Posterior vena cava (tissue), 2 donors: ENCODE results near the gene TTLL8. TPM values are rescaled to one million over a fixed set of nuclear protein-coding genes. Genes with fewer than 3 reads are reported as not detected.
A peak's percentile ranks its signal among the peaks of the same experiment; 100 is the strongest.

Source experiments
- DNase-seq: peaks from one replicate; pipeline ENCODE4 v3.0.0-alpha.2; 2020; ENCODE audit warnings: low spot score
- intact Hi-C, 2 donors: fragments of 100-400 bp; cut with DNase I; formaldehyde crosslinking; loops; one replicate each; pipeline versions ENCODE4 v1.14.1 to v1.14.2; 2022 to 2023
- total RNA-seq, 2 donors: library from RNA; stranded (reverse); fragmentation: NEBNext Ultra II Directional; extraction: Animal tissue kit (Norgen Biotek cat#: 25700); gene quantifications; one replicate each; pipeline ENCODE4 v1.2.1, GENCODE V29; 2021
- donor health status: DM: yes; HTN: yes; CAD: no.
- donor health status: DM: yes; HTN: yes; CAD: no.

Gene TTLL8
- total RNA-seq, 2 donors from 2014 or later = not detected

GRCh38 chr22:50012211-50013181 lies 45.6 kb downstream of the TTLL8 start, which contains the start of gene IL17REL:
IL17REL (minus strand) TSS chr22:50012765; CDS start chr22:50012646, 119 bp downstream.
- DNase-seq = peak; percentile 80
- intact Hi-C loops = loop anchor here in 1 of 2 donors (5.0 kb wide), 1 partner anchor 80 kb away; no protein-coding TSS in a partner anchor

- intact Hi-C loops = loop anchor here in 1 of 2 donors (5.0 kb wide), 1 partner anchor 79 kb away; no protein-coding TSS in a partner anchor
- peak; percentile 63 for DNase-seq
Measured at GRCh38 chr22:50011447-50012210, 46.5 kb downstream of the TTLL8 start.

- peak; percentile 64 for DNase-seq
- intact Hi-C loops = loop anchor here in 1 of 2 donors (5.0 kb wide), 1 partner anchor 79 kb away; no protein-coding TSS in a partner anchor
Measured at GRCh38 chr22:50010676-50011446, 47.2 kb downstream of the TTLL8 start.

GRCh38 chr22:50009765-50010675 lies 48.1 kb downstream of the TTLL8 start:
- intact Hi-C loops = loop anchor here in 1 of 2 donors (5.0 kb wide), 1 partner anchor 78 kb away; no protein-coding TSS in a partner anchor
- DNase-seq = peak; percentile 86

DNA sequence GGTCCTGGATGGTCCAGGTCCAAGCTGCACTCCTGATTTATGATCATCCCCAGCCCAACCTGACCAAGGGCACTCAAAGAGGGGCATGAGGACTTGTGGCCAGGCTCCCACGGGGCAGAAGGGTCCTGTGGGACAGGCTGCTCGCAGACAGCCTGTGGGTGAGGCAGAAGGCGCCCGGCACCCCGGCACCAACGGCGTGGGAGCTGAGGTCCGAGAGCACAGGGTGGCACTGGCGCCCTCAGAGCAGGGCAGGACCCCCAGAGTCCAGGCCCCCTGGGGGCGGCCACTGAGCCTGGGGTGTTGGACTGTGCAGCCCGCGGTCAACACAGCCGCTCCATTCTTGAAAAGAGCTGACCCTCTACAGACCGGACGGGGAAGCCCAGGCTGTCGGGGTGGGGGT lies 48.8 kb downstream of the TTLL8 start:
- intact Hi-C loops = no loop called here
- DNase-seq = peak; percentile 76

DNA sequence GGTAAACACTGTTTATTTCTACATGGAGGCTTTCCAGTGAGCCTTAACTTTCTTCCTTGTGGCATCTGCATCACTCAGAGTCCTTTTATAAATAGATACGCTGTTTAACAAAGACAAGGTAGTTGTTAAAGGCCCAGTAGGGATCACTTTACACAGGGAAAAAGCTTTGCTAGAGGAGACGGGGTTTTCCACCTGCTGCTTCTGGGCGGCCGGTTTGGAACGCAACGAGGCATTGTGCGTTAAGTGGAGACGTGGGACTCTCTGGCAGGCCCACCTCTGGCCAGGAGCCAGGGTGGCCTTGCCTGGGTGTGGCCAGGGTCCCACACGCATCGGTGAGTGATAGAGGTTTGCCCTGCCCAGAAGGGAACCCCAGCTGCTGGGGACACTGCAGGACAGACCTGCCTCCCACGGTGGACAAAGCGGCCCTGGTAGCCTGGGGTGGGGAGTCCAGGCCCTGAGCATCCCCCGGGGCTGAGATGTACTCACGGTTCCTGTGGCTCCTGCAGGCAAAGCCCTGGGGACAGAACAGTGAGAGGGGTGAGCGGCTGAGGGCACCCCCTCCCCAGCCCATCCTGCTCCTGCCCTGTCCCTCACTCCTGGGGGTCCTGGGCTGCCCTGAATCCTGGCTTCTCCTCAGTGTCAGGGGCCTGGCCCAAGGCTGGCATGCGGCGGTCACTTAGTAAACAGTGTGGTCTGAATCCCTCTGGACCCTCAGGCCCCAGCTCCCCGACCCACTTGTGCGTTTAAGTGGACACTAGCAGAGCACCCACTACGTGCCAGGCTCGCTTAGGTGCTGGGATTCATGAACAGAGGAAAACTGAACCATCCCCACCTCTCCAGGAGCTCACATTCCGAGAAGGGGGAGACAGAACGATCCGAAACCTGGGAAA lies 49.7 kb downstream of the TTLL8 start:
- intact Hi-C loops = no loop called here
- DNase-seq = peak; percentile 57

GRCh38 chr22:50007057-50007511 lies 51.0 kb downstream of the TTLL8 start:
- intact Hi-C loops = no loop called here
- no peak for DNase-seq

GRCh38 chr22:50004918-50005317 lies 53.2 kb downstream of the TTLL8 start:
- intact Hi-C loops = no loop called here
- DNase-seq = no peak

- intact Hi-C loops = no loop called here
- peak; percentile 66 for DNase-seq
Measured at GRCh38 chr22:50002791-50003190, 55.3 kb downstream of the TTLL8 start.

GRCh38 chr22:50001388-50002231 lies 56.5 kb downstream of the TTLL8 start:
- intact Hi-C loops = no loop called here
- peak; percentile 60 for DNase-seq

- DNase-seq = peak; percentile 69
- intact Hi-C loops = no loop called here
Measured at GRCh38 chr22:50000587-50001387, 57.3 kb downstream of the TTLL8 start.

DNA sequence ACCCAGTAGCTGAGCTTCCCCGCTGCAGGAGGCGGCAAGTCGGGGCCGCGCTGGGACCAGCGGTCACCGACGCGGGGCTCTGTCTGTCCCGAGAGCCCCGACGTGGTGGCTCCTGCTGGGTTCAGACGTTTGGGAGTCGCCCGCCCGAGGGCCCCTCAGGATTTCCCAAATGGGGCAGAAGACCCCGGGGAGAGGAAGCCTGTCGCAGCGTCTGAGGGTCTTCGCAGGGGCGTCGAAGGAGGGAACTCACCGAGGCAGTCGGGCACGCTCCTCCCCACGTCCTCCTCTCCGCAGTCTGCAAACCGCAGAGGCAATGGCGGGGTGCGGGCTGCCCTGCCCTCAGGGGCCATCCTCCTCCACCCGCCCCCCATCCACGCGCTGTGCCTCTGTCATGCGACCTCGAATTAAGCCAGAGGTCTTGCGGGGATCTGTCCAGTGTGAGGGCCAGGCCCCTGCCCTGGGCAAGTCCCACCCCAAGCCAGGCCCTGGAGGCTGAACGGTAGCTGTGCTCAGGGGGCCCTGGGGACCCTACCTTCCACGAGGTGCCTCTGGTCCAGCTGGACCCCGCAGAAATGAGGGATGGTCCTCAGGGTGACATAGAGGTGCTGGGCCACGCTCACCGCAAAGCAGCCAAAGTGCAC lies 58.0 kb downstream of the TTLL8 start:
- intact Hi-C loops = no loop called here
- DNase-seq = peak; percentile 76

GRCh38 chr22:49999063-49999945 lies 58.8 kb downstream of the TTLL8 start:
- peak; percentile 58 for DNase-seq
- intact Hi-C loops = no loop called here

GRCh38 chr22:49998718-49999062 lies 59.4 kb downstream of the TTLL8 start:
- intact Hi-C loops = no loop called here
- DNase-seq = peak; percentile 35
